Measurements from ENCODE around the gene PSD.
"Not testable (repeated sequence)": the region's sequence is repeated elsewhere in the genome, so short reads cannot be mapped to it uniquely, and the experiment has no call there.

DNA sequence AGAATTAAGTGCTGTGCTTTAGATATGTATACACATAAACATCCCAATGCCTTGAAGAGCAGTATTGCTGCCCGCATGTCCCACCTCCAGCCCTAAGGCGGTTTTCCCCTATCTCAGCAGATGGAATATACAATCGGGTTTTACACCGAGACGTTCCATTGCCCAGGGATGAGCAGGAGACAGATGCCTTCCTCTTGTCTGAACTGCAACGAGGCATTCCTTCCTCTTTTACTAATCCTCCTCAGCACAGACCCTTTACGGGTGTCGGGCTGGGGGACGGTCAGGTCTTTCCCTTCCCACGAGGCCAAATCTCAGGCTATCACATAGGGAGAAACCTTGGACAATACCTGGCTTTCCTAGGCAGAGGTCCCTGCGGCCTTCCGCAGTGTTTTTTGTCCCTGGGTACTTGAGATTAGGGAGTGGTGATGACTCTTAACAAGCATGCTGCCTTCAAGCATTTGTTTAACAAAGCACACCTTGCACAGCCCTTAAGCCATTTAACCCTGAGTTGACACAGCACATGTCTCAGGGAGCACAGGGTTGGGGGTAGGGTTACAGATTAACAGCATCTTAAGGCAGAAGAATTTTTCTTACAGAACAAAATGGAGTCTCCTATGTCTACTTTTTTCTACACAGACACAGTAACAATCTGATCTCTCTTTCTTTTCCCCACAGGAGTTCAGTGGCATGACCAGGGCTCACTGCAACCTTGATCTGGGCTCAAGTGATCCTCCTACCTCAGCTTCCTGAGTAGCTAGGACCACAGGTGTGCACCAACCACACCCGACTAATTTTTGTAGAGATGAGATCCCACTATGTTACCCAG is 36.3 kb upstream of the PSD start:
- TF ChIP-seq, protein P1, sequence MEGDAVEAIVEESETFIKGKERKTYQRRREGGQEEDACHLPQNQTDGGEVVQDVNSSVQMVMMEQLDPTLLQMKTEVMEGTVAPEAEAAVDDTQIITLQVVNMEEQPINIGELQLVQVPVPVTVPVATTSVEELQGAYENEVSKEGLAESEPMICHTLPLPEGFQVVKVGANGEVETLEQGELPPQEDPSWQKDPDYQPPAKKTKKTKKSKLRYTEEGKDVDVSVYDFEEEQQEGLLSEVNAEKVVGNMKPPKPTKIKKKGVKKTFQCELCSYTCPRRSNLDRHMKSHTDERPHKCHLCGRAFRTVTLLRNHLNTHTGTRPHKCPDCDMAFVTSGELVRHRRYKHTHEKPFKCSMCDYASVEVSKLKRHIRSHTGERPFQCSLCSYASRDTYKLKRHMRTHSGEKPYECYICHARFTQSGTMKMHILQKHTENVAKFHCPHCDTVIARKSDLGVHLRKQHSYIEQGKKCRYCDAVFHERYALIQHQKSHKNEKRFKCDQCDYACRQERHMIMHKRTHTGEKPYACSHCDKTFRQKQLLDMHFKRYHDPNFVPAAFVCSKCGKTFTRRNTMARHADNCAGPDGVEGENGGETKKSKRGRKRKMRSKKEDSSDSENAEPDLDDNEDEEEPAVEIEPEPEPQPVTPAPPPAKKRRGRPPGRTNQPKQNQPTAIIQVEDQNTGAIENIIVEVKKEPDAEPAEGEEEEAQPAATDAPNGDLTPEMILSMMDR (IDR thresholded peaks at IDR 0.05), result not testable (repeated sequence)
- not testable (repeated sequence) for TF ChIP-seq POLR2A (IDR thresholded peaks at IDR 0.05)
